ENCODE data around the gene WNT3A. TPM values are rescaled to one million over a fixed set of nuclear protein-coding genes. Genes with fewer than 3 reads are reported as not detected.

WNT3A gene
- total RNA-seq, 1 donor from 2014 or later, result not detected

DNA sequence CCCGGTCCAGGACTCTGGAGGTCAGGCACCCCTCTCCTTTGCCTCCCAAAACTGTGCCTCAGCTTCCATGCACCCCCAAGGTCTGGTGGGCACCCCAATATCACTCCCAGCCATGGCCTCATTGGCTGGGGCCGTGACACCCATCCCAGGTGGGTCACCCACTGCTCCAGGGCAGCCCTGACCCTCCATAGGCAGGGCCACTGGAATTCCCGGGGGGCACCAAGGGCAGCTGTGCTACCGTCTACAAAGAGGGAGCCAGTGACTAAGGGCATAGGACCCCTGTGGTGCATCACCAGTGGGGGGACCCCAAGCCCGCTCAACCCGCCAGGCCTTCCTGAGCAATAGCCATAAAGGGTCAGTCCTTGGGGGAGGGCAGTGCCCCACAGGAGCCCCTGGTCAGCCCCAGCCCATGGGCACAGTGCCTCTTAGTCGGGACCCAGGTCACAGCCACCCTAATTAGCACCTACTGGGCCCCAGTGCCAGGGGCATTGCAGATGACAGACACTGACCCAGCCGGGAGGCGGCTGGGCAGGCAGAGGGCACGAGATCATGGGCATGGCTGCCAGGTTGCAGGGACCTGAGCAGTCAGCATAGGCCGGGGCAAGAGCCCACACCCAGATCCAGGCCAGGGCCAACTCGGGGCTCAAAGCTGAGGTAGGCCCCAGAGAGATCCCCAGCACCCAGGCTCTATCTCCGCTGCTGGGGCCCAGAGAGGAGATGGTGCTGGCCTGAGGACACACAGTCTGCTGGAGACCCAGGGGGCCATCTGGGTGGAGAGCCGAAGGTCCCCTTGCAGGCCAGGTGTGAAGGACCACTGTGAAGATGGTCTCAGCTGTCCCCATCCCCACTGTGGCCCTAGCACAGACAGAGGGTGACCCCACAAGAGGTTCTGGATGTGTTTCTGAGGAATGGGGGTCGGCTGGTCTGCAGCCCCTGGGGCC is 56.7 kb downstream of the WNT3A start:
- no peak for DNase-seq (ENCODE audit: low spot score)
- Mint-ChIP-seq H3K27ac (no peak overlapping the region), H3K27me3 (ENCODE audit: insufficient read depth) (peaks cover 22% of the 10 kb centered on the region), H3K36me3 (ENCODE audit: low read depth) (no peaks in the 10 kb centered on the region), H3K4me1 (ENCODE audit: low read depth) (no peaks in the 10 kb centered on the region), H3K9me3 (no peaks in the 10 kb centered on the region), H3K4me3 (no peak overlapping the region)
- intact Hi-C loops (cut with micrococcal nuclease), result no loop called here

DNA sequence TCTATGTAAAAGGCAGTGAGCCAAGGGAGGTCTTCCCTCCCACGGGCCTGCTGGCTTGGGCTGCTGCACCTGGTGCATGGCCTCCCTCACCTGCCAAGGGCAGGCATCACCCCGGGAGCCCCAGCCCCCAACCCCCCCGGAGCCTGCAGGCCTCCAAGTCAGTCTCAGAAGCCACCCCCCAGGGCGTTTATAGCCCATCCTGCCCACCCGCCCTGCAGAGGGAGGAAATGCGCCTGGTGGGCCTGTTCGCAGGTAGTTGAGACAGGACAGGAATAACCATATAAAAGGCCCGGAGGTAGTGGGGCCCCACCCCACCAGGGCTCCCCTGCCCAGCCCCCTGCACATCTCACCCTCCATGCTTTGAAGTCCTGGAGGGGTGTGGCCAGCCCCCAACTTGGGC is 57.5 kb downstream of the WNT3A start:
- Mint-ChIP-seq H3K4me1 (ENCODE audit: low read depth) (no peaks in the 10 kb centered on the region), H3K9me3 (no peaks in the 10 kb centered on the region), H3K27me3 (ENCODE audit: insufficient read depth) (peaks cover 17% of the 10 kb centered on the region), H3K4me3 (no peak overlapping the region), H3K27ac (no peak overlapping the region), H3K36me3 (ENCODE audit: low read depth) (no peaks in the 10 kb centered on the region)
- DNase-seq (ENCODE audit: low spot score), result no peak
- intact Hi-C loops (cut with micrococcal nuclease), result no loop called here

DNA sequence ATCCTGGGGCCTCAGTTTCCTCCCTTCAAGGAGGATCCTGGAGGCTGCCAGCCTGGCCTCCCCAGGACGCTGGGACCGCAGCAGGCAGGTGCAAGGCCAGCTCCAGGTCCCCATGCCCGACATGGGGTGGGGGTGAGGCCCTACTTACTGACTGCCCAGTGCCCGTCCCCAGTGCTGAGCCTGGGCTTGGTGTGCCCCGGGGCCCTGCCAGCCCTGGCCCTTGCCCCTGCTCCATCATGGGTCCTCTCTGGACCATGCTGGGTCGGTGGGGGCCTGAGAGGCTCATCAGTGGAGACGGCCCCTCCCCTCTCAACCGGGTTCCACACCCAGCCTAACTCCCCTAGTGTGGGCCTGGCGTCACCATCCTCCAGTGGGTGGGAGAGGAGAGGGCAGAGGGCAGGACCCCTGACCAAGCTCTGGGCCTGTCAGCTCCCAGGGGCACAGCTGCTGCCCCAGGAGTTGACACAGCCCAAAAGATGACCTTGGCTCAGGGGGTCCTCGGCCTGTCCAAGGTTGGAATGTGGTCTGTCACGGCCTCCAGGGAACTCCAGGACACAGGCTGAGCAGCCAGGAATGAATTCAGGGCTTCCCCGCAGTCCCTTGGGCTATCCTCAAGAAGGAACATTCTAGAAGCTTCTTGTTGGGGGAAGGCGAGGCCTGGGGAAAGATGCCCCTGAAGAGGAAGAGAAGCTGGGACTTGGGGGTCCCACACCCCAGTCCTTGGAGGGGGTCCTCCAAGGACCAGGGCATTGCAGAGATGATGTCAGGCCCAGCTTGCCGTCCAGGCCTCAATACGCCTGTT is 58.1 kb downstream of the WNT3A start:
- Mint-ChIP-seq H3K27ac (no peak overlapping the region), H3K4me1 (ENCODE audit: low read depth) (no peaks in the 10 kb centered on the region), H3K36me3 (ENCODE audit: low read depth) (no peaks in the 10 kb centered on the region), H3K4me3 (no peak overlapping the region), H3K27me3 (ENCODE audit: insufficient read depth) (peaks cover 14% of the 10 kb centered on the region), H3K9me3 (no peaks in the 10 kb centered on the region)
- DNase-seq (ENCODE audit: low spot score), result no peak
- intact Hi-C loops (cut with micrococcal nuclease), result no loop called here

DNA sequence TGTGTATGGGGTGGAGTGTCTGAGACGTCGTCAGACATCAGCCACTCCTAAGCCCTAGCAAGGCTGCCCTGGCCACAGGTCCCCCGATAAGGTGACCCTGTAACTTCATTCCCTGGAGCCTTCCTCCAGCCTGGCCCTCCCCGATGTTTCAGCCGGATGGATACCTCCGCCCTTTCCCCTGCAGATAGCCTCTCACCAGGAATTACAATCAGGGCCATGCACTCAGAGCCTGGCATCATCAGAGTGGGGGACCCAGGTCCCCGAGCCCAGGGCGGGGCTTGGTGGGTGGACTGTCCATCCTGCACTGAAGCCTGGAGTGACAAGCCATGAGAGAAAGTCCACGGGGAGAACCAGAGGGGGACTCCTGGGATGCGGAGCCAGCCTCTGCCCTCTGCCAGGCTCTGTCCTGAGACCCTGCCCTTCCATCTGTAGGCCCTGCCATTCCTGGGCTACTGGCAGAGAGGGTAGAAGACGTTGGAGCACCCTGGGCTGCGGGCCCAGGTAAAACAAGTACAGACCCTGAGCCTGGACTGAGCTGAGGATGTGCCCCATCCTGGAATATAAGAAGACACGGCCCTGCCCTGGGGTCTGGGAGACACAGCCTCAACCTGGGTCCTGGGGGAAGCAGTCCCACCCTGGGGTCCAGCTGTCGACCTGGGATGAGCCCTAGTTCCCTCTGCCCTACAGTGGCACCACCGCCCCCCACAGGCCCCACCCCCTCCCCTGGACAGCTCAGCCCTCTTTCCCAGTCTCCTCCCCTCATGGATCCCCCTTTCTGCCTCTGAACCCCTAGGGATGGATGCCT is 58.9 kb downstream of the WNT3A start:
- Mint-ChIP-seq H3K36me3 (ENCODE audit: low read depth) (no peaks in the 10 kb centered on the region), H3K4me1 (ENCODE audit: low read depth) (no peaks in the 10 kb centered on the region), H3K4me3 (no peak overlapping the region), H3K9me3 (no peaks in the 10 kb centered on the region), H3K27me3 (ENCODE audit: insufficient read depth) (peaks cover 11% of the 10 kb centered on the region), H3K27ac (no peak overlapping the region)
- no peak for DNase-seq (ENCODE audit: low spot score)
- intact Hi-C loops (cut with micrococcal nuclease), result no loop called here

DNA sequence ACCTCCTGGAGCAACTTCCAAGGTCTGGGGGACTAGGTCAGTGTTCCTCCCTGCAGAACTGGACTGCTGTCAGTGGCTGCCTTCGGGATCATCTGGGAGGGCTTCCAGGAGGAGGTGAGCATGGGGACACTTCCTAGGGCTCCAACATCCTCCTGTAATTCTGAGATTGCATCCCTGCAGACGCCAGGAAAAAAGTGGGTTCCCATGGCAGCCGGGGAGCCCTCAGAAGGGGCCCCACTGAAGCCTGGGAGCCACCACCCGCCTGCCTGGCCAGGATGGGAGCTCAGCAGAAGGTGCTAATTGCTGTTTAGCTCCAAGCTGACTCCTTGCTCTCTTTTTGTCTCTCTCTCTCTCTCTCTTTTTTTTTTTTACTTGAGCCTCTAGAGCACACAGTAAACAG is 59.6 kb downstream of the WNT3A start:
- Mint-ChIP-seq H3K36me3 (ENCODE audit: low read depth) (no peaks in the 10 kb centered on the region), H3K27ac (no peak overlapping the region), H3K4me1 (ENCODE audit: low read depth) (no peaks in the 10 kb centered on the region), H3K9me3 (no peaks in the 10 kb centered on the region), H3K27me3 (ENCODE audit: insufficient read depth) (peaks cover 5% of the 10 kb centered on the region), H3K4me3 (no peak overlapping the region)
- intact Hi-C loops (cut with micrococcal nuclease), result no loop called here
- DNase-seq (ENCODE audit: low spot score), result no peak

DNA sequence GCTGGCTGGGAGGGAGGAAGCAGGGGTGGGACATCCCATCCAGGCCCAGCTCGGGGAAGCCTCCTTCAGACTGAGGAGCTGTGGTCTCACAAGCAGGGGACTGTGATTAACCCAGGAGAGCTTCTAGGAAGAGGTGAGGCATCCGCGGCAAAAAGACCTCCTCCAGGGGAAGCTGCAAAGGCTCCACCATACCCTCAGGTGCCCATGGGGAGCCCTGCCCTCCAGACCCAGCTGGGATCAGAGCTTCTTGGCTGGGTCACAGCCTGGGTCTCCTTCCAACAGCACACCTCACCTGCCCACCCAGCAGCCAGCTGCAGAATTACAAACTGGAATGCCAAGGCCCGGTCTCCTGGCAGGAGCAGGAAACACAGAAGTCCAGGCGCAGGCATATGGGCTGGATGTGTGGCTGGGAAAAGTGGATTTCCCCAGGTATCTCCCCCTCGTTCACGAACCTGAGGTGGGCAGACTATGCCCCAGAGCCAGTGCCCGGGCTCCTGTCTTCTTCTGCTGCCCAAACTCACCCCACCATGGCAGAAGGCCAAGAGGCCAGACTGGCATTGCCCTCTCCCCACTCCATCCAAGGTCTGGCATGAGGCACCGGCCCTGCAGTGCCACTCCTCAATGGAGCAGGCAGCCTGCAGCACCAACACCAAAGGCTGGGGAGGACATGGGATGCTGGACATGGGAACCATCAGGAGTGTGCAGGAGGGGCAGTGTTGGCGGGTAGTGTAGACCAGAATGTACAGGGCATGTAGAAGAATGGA is 60.3 kb downstream of the WNT3A start:
- H3K4me1 Mint-ChIP-seq (ENCODE audit: low read depth), result no peaks in the 10 kb centered on the region
- no peak overlapping the region for H3K4me3 Mint-ChIP-seq
- no peak for DNase-seq (ENCODE audit: low spot score)
- H3K9me3 Mint-ChIP-seq, result no peaks in the 10 kb centered on the region
- no peaks in the 10 kb centered on the region for H3K36me3 Mint-ChIP-seq (ENCODE audit: low read depth)
- intact Hi-C loops (cut with micrococcal nuclease), result no loop called here
- H3K27ac Mint-ChIP-seq, result no peak overlapping the region
- peaks cover 5% of the 10 kb centered on the region for H3K27me3 Mint-ChIP-seq (ENCODE audit: insufficient read depth)

DNA sequence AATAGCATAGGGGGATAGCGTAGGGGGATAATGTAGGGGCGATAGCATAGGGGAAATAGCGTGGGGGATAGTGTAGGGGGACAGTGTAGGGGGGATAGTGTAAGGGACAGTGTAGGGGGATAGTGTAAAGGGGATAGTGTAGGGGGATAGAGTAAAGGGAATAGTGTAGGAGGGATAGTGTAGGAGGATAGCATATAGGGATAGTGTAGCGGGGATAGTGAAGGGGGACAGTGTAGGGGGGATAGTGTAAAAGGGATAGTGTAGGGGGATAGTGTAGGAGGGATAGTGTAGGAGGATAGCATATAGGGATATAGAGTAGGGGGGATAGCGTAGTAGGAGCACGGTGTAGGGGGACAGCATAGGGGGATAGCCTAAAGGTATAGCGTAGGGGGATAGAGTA is 61.6 kb downstream of the WNT3A start:
- H3K4me3 Mint-ChIP-seq, result no peak overlapping the region
- intact Hi-C loops (cut with micrococcal nuclease), result no loop called here

DNA sequence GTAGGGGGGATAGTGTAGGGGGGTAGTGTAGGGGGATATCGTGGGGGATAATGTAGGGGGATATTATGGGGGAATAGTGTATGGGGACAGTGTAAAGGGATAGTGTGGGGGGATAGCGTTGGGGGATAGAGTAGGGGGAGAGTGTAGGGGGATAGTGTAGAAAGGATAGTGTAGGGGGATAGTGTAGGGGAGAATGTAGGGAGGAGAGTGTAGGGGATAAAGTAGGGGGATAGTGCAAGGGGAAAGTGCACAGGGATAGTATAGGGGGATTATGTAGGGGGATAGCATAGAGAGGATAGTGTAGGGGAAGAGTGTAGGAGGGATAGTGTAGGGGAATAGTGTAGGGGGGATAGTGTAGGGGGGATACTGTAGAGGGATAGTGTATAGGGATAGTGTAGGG is 63.4 kb downstream of the WNT3A start:
- no peaks in the 10 kb centered on the region for H3K36me3 Mint-ChIP-seq (ENCODE audit: low read depth)
- no peak overlapping the region for H3K4me3 Mint-ChIP-seq
- intact Hi-C loops (cut with micrococcal nuclease), result no loop called here
- H3K27me3 Mint-ChIP-seq (ENCODE audit: insufficient read depth), result peaks cover 5% of the 10 kb centered on the region
- H3K4me1 Mint-ChIP-seq (ENCODE audit: low read depth), result no peaks in the 10 kb centered on the region
- no peak for DNase-seq (ENCODE audit: low spot score)
- H3K9me3 Mint-ChIP-seq, result no peaks in the 10 kb centered on the region
- no peak overlapping the region for H3K27ac Mint-ChIP-seq

More for the DNA sequence above, 61.6 kb downstream of the WNT3A start:
- Mint-ChIP-seq H3K27me3 (ENCODE audit: insufficient read depth) (peaks cover 5% of the 10 kb centered on the region), H3K36me3 (ENCODE audit: low read depth) (no peaks in the 10 kb centered on the region), H3K4me1 (ENCODE audit: low read depth) (no peaks in the 10 kb centered on the region), H3K9me3 (no peaks in the 10 kb centered on the region), H3K27ac (no peak overlapping the region)
- no peak for DNase-seq (ENCODE audit: low spot score)

DNA sequence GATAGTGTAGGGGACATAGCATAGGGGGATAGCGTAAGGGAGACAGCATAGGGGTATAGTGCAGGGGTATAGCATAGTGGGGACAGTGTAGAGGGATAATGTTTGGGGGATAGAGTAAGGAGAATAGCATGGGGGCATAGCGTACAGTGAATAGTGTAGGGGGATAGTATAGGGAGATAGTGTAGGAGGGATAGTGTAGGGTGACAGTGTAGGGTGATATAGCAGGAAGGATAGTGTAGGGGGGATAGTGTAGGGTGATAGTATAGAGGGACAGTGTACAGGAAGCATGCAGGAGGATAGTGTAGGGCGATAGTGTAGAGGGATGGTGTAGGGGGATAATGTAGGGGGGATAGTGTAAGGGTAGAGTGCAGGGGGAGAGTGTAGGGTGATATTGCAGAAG is 64.1 kb downstream of the WNT3A start:
- Mint-ChIP-seq H3K4me3 (no peak overlapping the region), H3K36me3 (ENCODE audit: low read depth) (no peaks in the 10 kb centered on the region), H3K27ac (no peak overlapping the region), H3K27me3 (ENCODE audit: insufficient read depth) (peaks cover 2% of the 10 kb centered on the region), H3K4me1 (ENCODE audit: low read depth) (no peaks in the 10 kb centered on the region), H3K9me3 (no peaks in the 10 kb centered on the region)
- no peak for DNase-seq (ENCODE audit: low spot score)
- intact Hi-C loops (cut with micrococcal nuclease), result no loop called here

DNA sequence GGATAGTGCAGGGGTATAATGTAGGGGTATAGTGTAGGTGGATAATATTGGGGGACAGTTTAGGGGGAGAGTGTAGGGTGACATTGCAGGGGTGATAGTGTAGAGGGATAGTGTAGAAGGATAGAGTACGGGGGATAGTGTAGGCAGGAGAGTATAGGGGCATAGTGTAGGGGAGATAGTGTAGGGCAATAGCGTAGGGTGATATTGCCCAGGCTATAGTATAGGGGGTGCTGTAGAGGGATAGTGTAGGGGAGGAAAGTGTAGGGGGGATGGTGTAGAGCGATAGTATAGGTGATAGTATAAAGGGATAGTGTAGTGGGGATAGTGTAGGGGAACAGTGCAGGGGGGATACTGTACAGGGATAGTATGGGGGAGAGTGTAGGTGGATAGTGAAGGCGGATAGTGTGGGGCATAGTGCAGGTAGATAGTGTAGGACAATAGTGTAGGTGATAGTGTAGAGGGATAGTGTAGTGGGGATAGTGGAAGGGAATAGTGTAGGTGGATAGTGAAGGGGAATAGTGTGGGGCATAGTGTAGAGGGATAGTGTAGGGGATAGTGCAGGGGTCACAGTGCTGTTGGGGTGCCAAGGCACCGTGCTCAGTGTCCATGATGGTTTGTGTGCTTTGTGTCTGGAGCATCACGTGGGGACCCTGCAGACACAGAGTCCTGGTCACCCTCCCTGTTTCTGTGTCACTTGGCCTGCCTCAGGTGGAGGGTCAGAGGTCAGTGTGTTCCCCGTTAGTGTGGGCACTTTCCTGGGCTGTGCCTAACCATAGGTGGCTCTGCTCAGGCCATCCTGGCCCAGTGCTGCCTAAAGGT is 65.2 kb downstream of the WNT3A start:
- H3K4me1 Mint-ChIP-seq (ENCODE audit: low read depth), result no peaks in the 10 kb centered on the region
- intact Hi-C loops (cut with micrococcal nuclease), result no loop called here
- no peak overlapping the region for H3K4me3 Mint-ChIP-seq
- H3K9me3 Mint-ChIP-seq, result no peaks in the 10 kb centered on the region
- H3K36me3 Mint-ChIP-seq (ENCODE audit: low read depth), result no peaks in the 10 kb centered on the region
- no peak overlapping the region for H3K27ac Mint-ChIP-seq
- no peaks in the 10 kb centered on the region for H3K27me3 Mint-ChIP-seq (ENCODE audit: insufficient read depth)
- no peak for DNase-seq (ENCODE audit: low spot score)

DNA sequence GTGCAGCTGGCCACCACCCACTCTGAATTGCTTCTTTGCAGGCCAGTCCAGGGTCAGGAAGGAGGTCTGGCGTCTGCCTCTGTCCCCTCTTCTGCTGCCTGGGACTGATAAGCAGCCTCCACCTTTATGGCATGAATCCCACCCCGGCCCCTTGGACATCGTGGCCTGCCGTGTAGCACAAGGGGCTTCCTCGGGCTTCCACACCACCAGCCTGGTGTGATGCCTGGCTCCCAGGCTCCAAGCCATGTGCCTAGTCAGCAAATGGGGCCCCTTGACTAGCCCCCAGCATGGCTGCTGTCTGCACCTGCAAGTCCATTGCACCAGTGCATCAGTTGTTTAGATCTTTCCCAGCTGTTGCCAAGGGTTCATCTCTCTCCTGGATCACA is 65.9 kb downstream of the WNT3A start:
- H3K4me1 Mint-ChIP-seq (ENCODE audit: low read depth), result no peaks in the 10 kb centered on the region
- no peak overlapping the region for H3K4me3 Mint-ChIP-seq
- H3K36me3 Mint-ChIP-seq (ENCODE audit: low read depth), result no peaks in the 10 kb centered on the region
- H3K9me3 Mint-ChIP-seq, result no peaks in the 10 kb centered on the region
- intact Hi-C loops (cut with micrococcal nuclease), result no loop called here
- no peaks in the 10 kb centered on the region for H3K27me3 Mint-ChIP-seq (ENCODE audit: insufficient read depth)
- no peak overlapping the region for H3K27ac Mint-ChIP-seq
- DNase-seq (ENCODE audit: low spot score), result no peak

All from activated T-helper 1 cell treated with anti-CD3 and anti-CD28 coated beads, Interleukin-12 subunit alpha, Interleukin-12 subunit beta, Interleukin-2, Interleukin-4 antibody, amounts not matched to agents 30 ng/mL and 10 ng/mL and 1 ng/mL, durations not matched to agents 14 hours and 24 hours and 36 hours (primary cell).